HepG2 (cell line): ENCODE measurements around the gene XRCC1. TPM values are rescaled to one million over a fixed set of nuclear protein-coding genes. Genes with fewer than 3 reads are reported as not detected.

Experiments used
- ELF4 ChIP-seq: sonication (generic); formaldehyde crosslinking; IDR thresholded peaks from 2 replicates; pipeline ENCODE4 v1.5.0; 2020; ENCODE audit warnings: missing genetic modification reagents, mild to moderate bottlenecking, moderate library complexity, borderline replicate concordance
- MYNN ChIP-seq: sonication (generic); formaldehyde crosslinking; IDR thresholded peaks from 2 replicates; pipeline ENCODE4 v1.4.0; 2020; ENCODE audit warnings: mild to moderate bottlenecking, low read depth, missing genetic modification reagents
- PHF8 ChIP-seq: sonication (generic); formaldehyde crosslinking; IDR thresholded peaks from 2 replicates; pipeline ENCODE4 v1.5.0; 2020; ENCODE audit warnings: missing genetic modification reagents
- ZFAT ChIP-seq: sonication (generic); formaldehyde crosslinking; conservative IDR thresholded peaks from 2 replicates; pipeline ENCODE4 v1.8.1; 2023; ENCODE audit warnings: missing genetic modification reagents, inconsistent platforms
- ZFP62 ChIP-seq: sonication (generic); formaldehyde crosslinking; IDR thresholded peaks from 2 replicates; pipeline ENCODE4 v1.4.0; 2020; ENCODE audit warnings: missing genetic modification reagents
- ZNF224 ChIP-seq: sonication (generic); formaldehyde crosslinking; IDR thresholded peaks from 2 replicates; pipeline ENCODE4 v1.5.0; 2020; ENCODE audit warnings: mild to moderate bottlenecking, missing genetic modification reagents
- ZNF552 ChIP-seq: sonication (generic); formaldehyde crosslinking; IDR thresholded peaks from 2 replicates; pipeline ENCODE4 v1.9.0; 2022; ENCODE audit warnings: missing genetic modification reagents, mild to moderate bottlenecking, borderline replicate concordance
- polyA plus RNA-seq, 8 experiments: library from polyadenylated mRNA; depleted of rRNA in 3 of 8; stranded (reverse) in 7 of 8; unstranded in 1 of 8; fragments of >200 nt; fragmentation: Illumina TruSeq in 4 of 8; extraction: Trizol in 4 of 8; gene quantifications; 2 replicates each; pipeline versions ENCODE4 v1.2.1 to v1.2.3, GENCODE V29; 2011 to 2016; ENCODE audit warnings: low read depth in 4 of 8, missing spikeins in 1 of 8, mixed read lengths in 1 of 8; ENCODE audit not compliant: insufficient read depth in 1 of 8
- total RNA-seq, 5 experiments: library from RNA; depleted of rRNA; stranded (reverse); fragments of >200 nt; fragmentation: Illumina TruSeq; extraction: Trizol; gene quantifications; 2 replicates each; pipeline ENCODE4 v1.2.3, GENCODE V29; 2016; ENCODE audit warnings: low read depth in 1 of 5
- TF ChIP-seq, protein P1 (sequence below): sonication (generic); formaldehyde crosslinking; IDR thresholded peaks from 2 replicates; pipeline ENCODE4 v1.8.1; 2023; ENCODE audit warnings: mild to moderate bottlenecking, inconsistent platforms, moderate library complexity, missing genetic modification reagents, borderline replicate concordance
- TF ChIP-seq, protein P2 (sequence below): sonication (generic); formaldehyde crosslinking; IDR thresholded peaks from 2 replicates; pipeline ENCODE4 v1.4.0; 2020; ENCODE audit warnings: mild to moderate bottlenecking, low read depth, missing genetic modification reagents
- TF ChIP-seq, protein P3 (sequence below): sonication (generic); formaldehyde crosslinking; IDR thresholded peaks from 2 replicates; pipeline ENCODE4 v1.8.0; 2022; ENCODE audit warnings: mild to moderate bottlenecking, missing genetic modification reagents, moderate library complexity
- TF ChIP-seq, protein P4 (sequence below): sonication (generic); formaldehyde crosslinking; IDR thresholded peaks from 2 replicates; pipeline ENCODE4 v1.8.1; 2023; ENCODE audit warnings: mild to moderate bottlenecking, missing genetic modification reagents
- TF ChIP-seq, protein P5 (sequence below): sonication (generic); formaldehyde crosslinking; IDR thresholded peaks from 2 replicates; pipeline ENCODE4 v1.8.0; 2022; ENCODE audit warnings: low read depth, missing genetic modification reagents
- TF ChIP-seq, protein P6 (sequence below): sonication (generic); formaldehyde crosslinking; IDR thresholded peaks from 2 replicates; pipeline ENCODE4 v1.4.0; 2020; ENCODE audit warnings: low read depth, mild to moderate bottlenecking, missing genetic modification reagents
- TF ChIP-seq, protein P7 (sequence below): sonication (generic); formaldehyde crosslinking; IDR thresholded peaks from 2 replicates; pipeline ENCODE4 v1.4.0; 2020; ENCODE audit warnings: mild to moderate bottlenecking, missing genetic modification reagents

The XRCC1 gene
- total and polyA plus RNA-seq, 2 of the 13 experiments (the other 11 are each of a cell fraction or from before 2014, with no cell fraction given), result 24.7 to 26.3 TPM

DNA sequence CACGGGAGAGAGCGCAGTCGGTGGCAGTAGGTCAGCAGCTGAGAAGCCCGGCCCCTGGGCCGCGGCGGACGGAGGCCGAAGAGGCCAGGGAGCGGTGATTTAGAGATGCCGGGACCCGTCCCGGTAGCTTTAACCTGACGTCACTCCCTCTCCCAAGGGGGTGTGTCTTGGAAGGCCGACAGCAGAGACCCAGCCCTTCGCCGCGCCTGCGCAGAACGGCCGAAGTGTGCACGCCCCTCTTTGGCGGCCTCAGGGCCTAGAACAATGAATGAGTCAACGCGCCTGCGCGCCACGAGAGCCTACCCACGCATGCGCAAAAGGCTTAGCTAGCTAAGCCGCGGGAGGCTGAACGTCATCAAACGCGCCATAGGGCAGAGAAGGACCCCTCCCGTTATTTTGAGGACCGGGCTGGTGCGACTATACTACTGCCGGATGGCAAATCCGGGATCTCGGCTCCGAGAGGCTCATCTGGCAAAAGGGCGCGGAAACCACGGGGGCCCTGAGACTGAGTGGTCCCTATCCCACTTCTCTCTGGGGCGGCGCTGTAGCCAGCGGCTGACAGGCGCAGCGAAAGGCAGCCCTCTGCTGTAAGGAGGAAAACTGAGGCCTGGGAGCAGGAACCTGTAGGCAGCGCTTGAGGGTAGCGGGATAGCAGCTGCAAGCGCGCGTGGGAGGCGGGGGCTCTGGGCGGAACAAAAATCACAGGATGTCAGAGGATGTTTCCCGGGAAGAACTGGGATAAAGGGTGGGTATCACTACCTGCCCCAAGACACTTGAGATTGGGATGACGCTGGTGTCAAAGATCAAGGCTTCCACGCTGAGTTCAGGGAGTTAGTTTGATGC, 20.9 kb upstream of the XRCC1 start, which contains the start of the genes IRGQ and ZNF576 (continued):
- TF ChIP-seq, protein P1, sequence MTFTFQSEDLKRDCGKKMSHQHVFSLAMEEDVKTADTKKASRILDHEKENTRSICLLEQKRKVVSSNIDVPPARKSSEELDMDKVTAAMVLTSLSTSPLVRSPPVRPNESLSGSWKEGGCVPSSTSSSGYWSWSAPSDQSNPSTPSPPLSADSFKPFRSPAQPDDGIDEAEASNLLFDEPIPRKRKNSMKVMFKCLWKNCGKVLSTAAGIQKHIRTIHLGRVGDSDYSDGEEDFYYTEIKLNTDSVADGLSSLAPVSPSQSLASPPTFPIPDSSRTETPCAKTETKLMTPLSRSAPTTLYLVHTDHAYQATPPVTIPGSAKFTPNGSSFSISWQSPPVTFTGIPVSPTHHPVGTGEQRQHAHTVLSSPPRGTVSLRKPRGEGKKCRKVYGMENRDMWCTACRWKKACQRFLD, result no peak
- TF ChIP-seq, protein P2, sequence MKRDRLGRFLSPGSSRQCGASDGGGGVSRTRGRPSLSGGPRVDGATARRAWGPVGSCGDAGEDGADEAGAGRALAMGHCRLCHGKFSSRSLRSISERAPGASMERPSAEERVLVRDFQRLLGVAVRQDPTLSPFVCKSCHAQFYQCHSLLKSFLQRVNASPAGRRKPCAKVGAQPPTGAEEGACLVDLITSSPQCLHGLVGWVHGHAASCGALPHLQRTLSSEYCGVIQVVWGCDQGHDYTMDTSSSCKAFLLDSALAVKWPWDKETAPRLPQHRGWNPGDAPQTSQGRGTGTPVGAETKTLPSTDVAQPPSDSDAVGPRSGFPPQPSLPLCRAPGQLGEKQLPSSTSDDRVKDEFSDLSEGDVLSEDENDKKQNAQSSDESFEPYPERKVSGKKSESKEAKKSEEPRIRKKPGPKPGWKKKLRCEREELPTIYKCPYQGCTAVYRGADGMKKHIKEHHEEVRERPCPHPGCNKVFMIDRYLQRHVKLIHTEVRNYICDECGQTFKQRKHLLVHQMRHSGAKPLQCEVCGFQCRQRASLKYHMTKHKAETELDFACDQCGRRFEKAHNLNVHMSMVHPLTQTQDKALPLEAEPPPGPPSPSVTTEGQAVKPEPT (CRISPR knock-in tag), result peak; percentile 83; the same call in 1 of the 2 replicates
- TF ChIP-seq ZFP62 (CRISPR knock-in tag) (no peak), MYNN (CRISPR knock-in tag) (no peak), ZFAT (no peak), ELF4 (CRISPR knock-in tag) (no peak), PHF8 (CRISPR knock-in tag) (peak; percentile 73), ZNF224 (CRISPR knock-in tag) (no peak), ZNF552 (CRISPR knock-in tag) (no peak)
- TF ChIP-seq, protein P3, sequence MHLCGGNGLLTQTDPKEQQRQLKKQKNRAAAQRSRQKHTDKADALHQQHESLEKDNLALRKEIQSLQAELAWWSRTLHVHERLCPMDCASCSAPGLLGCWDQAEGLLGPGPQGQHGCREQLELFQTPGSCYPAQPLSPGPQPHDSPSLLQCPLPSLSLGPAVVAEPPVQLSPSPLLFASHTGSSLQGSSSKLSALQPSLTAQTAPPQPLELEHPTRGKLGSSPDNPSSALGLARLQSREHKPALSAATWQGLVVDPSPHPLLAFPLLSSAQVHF (CRISPR knock-in tag), result no peak
- TF ChIP-seq, protein P4, sequence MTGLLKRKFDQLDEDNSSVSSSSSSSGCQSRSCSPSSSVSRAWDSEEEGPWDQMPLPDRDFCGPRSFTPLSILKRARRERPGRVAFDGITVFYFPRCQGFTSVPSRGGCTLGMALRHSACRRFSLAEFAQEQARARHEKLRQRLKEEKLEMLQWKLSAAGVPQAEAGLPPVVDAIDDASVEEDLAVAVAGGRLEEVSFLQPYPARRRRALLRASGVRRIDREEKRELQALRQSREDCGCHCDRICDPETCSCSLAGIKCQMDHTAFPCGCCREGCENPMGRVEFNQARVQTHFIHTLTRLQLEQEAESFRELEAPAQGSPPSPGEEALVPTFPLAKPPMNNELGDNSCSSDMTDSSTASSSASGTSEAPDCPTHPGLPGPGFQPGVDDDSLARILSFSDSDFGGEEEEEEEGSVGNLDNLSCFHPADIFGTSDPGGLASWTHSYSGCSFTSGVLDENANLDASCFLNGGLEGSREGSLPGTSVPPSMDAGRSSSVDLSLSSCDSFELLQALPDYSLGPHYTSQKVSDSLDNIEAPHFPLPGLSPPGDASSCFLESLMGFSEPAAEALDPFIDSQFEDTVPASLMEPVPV (CRISPR knock-in tag), result peak; percentile 50; the same call in 1 of the 2 replicates
- TF ChIP-seq, protein P5, sequence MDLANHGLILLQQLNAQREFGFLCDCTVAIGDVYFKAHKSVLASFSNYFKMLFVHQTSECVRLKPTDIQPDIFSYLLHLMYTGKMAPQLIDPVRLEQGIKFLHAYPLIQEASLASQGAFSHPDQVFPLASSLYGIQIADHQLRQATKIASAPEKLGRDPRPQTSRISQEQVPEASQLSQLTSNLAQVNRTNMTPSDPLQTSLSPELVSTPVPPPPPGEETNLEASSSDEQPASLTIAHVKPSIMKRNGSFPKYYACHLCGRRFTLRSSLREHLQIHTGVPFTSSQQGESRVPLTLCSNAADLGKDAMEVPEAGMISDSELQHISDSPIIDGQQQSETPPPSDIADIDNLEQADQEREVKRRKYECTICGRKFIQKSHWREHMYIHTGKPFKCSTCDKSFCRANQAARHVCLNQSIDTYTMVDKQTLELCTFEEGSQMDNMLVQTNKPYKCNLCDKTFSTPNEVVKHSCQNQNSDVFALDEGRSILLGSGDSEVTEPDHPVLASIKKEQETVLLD (CRISPR knock-in tag), result peak; percentile 89
- TF ChIP-seq, protein P6, sequence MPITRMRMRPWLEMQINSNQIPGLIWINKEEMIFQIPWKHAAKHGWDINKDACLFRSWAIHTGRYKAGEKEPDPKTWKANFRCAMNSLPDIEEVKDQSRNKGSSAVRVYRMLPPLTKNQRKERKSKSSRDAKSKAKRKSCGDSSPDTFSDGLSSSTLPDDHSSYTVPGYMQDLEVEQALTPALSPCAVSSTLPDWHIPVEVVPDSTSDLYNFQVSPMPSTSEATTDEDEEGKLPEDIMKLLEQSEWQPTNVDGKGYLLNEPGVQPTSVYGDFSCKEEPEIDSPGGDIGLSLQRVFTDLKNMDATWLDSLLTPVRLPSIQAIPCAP, result no peak
- TF ChIP-seq, protein P7, sequence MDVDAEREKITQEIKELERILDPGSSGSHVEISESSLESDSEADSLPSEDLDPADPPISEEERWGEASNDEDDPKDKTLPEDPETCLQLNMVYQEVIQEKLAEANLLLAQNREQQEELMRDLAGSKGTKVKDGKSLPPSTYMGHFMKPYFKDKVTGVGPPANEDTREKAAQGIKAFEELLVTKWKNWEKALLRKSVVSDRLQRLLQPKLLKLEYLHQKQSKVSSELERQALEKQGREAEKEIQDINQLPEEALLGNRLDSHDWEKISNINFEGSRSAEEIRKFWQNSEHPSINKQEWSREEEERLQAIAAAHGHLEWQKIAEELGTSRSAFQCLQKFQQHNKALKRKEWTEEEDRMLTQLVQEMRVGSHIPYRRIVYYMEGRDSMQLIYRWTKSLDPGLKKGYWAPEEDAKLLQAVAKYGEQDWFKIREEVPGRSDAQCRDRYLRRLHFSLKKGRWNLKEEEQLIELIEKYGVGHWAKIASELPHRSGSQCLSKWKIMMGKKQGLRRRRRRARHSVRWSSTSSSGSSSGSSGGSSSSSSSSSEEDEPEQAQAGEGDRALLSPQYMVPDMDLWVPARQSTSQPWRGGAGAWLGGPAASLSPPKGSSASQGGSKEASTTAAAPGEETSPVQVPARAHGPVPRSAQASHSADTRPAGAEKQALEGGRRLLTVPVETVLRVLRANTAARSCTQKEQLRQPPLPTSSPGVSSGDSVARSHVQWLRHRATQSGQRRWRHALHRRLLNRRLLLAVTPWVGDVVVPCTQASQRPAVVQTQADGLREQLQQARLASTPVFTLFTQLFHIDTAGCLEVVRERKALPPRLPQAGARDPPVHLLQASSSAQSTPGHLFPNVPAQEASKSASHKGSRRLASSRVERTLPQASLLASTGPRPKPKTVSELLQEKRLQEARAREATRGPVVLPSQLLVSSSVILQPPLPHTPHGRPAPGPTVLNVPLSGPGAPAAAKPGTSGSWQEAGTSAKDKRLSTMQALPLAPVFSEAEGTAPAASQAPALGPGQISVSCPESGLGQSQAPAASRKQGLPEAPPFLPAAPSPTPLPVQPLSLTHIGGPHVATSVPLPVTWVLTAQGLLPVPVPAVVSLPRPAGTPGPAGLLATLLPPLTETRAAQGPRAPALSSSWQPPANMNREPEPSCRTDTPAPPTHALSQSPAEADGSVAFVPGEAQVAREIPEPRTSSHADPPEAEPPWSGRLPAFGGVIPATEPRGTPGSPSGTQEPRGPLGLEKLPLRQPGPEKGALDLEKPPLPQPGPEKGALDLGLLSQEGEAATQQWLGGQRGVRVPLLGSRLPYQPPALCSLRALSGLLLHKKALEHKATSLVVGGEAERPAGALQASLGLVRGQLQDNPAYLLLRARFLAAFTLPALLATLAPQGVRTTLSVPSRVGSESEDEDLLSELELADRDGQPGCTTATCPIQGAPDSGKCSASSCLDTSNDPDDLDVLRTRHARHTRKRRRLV (CRISPR knock-in tag), result no peak
